ENCODE results near the gene SEPTIN5.

Gene SEPTIN5

DNA sequence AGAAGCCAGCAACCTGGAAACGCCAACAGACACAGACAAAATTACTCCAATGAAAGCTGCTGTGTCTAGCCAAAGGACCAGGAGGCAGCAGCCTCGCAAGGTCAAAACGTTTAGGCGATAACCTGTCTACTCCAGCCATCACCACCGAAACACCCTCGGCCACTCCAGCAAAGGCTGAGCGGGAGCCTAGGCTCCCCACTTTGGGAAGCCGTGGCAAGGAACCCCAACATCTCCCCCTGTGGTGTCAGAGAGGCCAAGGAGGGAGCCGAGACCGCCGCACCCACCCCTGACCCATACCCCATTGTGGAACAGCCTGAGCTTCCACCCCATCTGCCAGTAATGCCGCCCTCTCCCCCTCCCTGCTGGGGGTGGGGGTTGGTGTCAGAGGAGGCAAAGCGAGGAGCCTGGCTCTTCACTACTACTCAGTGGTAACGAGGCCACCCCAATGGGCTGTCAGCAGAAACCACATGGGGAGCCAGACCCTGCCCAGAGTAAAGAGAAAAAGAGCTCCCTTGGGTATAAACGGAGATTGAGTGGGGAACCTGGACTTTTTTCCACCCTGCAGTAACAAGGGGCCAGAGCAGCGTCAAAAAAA lies 33.9 kb upstream of the SEPTIN5 start:
- Histone ChIP-seq H3K9ac (ENCODE audit: low read depth, low read length, poor library complexity, severe bottlenecking) (no peak overlapping the region), H4K20me1 (ENCODE audit: insufficient read depth, low read length, poor library complexity, severe bottlenecking) (no peaks in the 10 kb centered on the region), H3K4me1 (ENCODE audit: insufficient read depth, low read length, poor library complexity, severe bottlenecking) (no peaks in the 10 kb centered on the region), H3K36me3 (ENCODE audit: insufficient read depth, low read length) (no peaks in the 10 kb centered on the region), H3K9me3 (ENCODE audit: insufficient read depth, low read depth, low read length) (no peaks in the 10 kb centered on the region), H3K27me3 (ENCODE audit: insufficient read depth, low read length, poor library complexity, severe bottlenecking) (no peaks in the 10 kb centered on the region), H3F3A (ENCODE audit: low read depth) (no peaks in the 10 kb centered on the region), H2AFZ (ENCODE audit: low read length) (no peak overlapping the region), H3K79me2 (ENCODE audit: insufficient read depth, low read length) (no peaks in the 10 kb centered on the region), H3K4me2 (ENCODE audit: low read depth, low read length, poor library complexity, severe bottlenecking) (no peak overlapping the region), H3K9me2 (replicated peaks; ENCODE audit: low read depth, low read length) (no peaks in the 10 kb centered on the region), H3K4me3 (ENCODE audit: low read length, poor library complexity, severe bottlenecking) (no peak overlapping the region)
- TF ChIP-seq, protein P1, sequence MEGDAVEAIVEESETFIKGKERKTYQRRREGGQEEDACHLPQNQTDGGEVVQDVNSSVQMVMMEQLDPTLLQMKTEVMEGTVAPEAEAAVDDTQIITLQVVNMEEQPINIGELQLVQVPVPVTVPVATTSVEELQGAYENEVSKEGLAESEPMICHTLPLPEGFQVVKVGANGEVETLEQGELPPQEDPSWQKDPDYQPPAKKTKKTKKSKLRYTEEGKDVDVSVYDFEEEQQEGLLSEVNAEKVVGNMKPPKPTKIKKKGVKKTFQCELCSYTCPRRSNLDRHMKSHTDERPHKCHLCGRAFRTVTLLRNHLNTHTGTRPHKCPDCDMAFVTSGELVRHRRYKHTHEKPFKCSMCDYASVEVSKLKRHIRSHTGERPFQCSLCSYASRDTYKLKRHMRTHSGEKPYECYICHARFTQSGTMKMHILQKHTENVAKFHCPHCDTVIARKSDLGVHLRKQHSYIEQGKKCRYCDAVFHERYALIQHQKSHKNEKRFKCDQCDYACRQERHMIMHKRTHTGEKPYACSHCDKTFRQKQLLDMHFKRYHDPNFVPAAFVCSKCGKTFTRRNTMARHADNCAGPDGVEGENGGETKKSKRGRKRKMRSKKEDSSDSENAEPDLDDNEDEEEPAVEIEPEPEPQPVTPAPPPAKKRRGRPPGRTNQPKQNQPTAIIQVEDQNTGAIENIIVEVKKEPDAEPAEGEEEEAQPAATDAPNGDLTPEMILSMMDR (conservative IDR thresholded peaks at IDR 0.05; ENCODE audit: low read length), result no peak
- no peak for TF ChIP-seq EZH2phosphoT487 (IDR thresholded peaks at IDR 0.05; ENCODE audit: borderline replicate concordance)

DNA sequence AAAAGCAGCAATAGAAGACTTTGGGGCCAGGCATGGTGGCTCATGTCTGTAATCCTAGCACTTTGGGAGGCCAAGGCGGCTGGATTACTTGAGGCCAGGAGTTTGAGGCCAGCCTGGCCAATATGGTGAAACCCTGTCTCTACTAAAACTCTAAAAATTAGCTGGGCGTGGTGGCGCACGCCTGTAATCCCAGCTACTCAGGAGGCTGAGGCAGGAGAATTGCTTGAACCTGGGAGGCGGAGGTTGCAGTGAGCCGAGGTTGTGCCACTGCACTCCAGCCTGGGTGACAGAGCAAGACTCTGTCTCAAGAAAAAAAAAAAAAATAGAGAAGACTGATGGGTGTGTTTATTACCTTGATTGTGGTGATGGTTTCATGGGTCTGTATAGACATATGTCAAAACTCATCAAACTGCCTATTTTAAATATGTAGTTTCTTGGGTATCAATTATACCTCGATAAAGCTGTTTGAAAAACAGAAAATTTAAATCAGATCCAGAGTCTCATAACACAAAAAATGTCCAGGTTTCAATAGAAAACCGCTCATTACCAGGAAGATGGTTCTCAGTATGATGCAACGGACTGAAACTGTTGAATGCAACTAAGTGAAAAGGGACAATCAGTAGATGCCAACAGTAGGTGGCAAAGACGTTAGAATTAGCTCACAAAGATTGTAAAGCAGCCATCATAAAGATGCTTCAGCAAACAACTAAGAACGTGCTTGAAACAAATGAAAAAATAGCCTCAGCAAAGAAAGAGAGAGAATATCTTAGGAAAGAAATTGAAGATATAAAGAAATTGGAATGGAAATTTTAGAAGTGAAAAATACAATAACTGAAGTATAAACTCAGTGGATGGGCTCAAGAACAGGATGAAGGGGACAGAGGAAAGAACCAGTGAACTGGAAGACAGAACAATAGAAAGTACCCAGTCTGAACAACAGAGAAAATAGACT lies 33.1 kb upstream of the SEPTIN5 start:
- Histone ChIP-seq H3K9me3 (ENCODE audit: insufficient read depth, low read depth, low read length) (no peaks in the 10 kb centered on the region), H3K9me2 (replicated peaks; ENCODE audit: low read depth, low read length) (no peaks in the 10 kb centered on the region), H3K27me3 (ENCODE audit: insufficient read depth, low read length, poor library complexity, severe bottlenecking) (no peaks in the 10 kb centered on the region), H3F3A (ENCODE audit: low read depth) (no peaks in the 10 kb centered on the region), H3K4me3 (ENCODE audit: low read length, poor library complexity, severe bottlenecking) (no peak overlapping the region), H3K79me2 (ENCODE audit: insufficient read depth, low read length) (no peaks in the 10 kb centered on the region), H3K4me2 (ENCODE audit: low read depth, low read length, poor library complexity, severe bottlenecking) (no peak overlapping the region), H4K20me1 (ENCODE audit: insufficient read depth, low read length, poor library complexity, severe bottlenecking) (no peaks in the 10 kb centered on the region), H2AFZ (ENCODE audit: low read length) (no peak overlapping the region), H3K4me1 (ENCODE audit: insufficient read depth, low read length, poor library complexity, severe bottlenecking) (no peaks in the 10 kb centered on the region), H3K9ac (ENCODE audit: low read depth, low read length, poor library complexity, severe bottlenecking) (no peak overlapping the region), H3K36me3 (ENCODE audit: insufficient read depth, low read length) (no peaks in the 10 kb centered on the region)
- TF ChIP-seq EZH2phosphoT487 (IDR thresholded peaks at IDR 0.05; ENCODE audit: borderline replicate concordance), result no peak
- TF ChIP-seq, protein P1 (conservative IDR thresholded peaks at IDR 0.05; ENCODE audit: low read length), result no peak

DNA sequence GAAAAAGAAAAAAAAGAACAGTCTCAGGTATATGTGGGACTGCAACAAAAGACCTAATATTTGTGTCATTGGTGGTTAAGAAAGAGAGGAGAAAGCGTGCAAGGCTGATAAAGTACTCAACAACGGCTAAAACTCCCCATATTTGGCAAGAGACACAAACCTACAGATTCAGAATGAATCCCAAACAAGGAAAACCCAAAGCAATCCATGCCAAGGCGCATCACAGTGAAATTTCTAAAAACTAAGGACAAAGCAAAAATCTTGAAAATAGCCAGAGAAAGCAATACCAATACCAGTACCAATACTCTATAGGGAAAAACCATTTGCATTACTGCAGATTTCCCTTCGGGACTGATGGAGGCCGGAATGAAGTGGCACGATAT lies 32.4 kb upstream of the SEPTIN5 start:
- no peak overlapping the region for H3K4me2 ChIP-seq (ENCODE audit: low read depth, low read length, poor library complexity, severe bottlenecking)

More for the DNA sequence above, 32.4 kb upstream of the SEPTIN5 start:
- Histone ChIP-seq H3K9me3 (ENCODE audit: insufficient read depth, low read depth, low read length) (no peaks in the 10 kb centered on the region), H2AFZ (ENCODE audit: low read length) (no peak overlapping the region), H3F3A (ENCODE audit: low read depth) (no peaks in the 10 kb centered on the region), H3K9ac (ENCODE audit: low read depth, low read length, poor library complexity, severe bottlenecking) (no peak overlapping the region), H3K36me3 (ENCODE audit: insufficient read depth, low read length) (no peaks in the 10 kb centered on the region), H3K9me2 (replicated peaks; ENCODE audit: low read depth, low read length) (no peaks in the 10 kb centered on the region), H4K20me1 (ENCODE audit: insufficient read depth, low read length, poor library complexity, severe bottlenecking) (no peaks in the 10 kb centered on the region), H3K4me3 (ENCODE audit: low read length, poor library complexity, severe bottlenecking) (no peak overlapping the region), H3K79me2 (ENCODE audit: insufficient read depth, low read length) (no peaks in the 10 kb centered on the region), H3K27me3 (ENCODE audit: insufficient read depth, low read length, poor library complexity, severe bottlenecking) (no peaks in the 10 kb centered on the region), H3K4me1 (ENCODE audit: insufficient read depth, low read length, poor library complexity, severe bottlenecking) (no peaks in the 10 kb centered on the region)
- TF ChIP-seq EZH2phosphoT487 (IDR thresholded peaks at IDR 0.05; ENCODE audit: borderline replicate concordance), result no peak
- TF ChIP-seq, protein P1 (conservative IDR thresholded peaks at IDR 0.05; ENCODE audit: low read length), result no peak
